H1 (cell line): Measurements from ENCODE around the gene CBLB. TPM values are rescaled to one million over a fixed set of nuclear protein-coding genes. Genes with fewer than 3 reads are reported as not detected.

Experiments used
- CTCF ChIA-PET: fragments of 300-600 bp; sonication (Branson Sonifier 250); formaldehyde crosslinking; loops from one replicate; lab custom pipeline; 2021; ENCODE audit not compliant: partially characterized antibody; lab: Charles Lee
- POLR2A ChIA-PET: fragments of 300-600 bp; sonication (Branson Sonifier 250); formaldehyde crosslinking; loops from one replicate; lab custom pipeline; 2021; ENCODE audit warnings: inconsistent platforms; ENCODE audit not compliant: partially characterized antibody; lab: Charles Lee
- DNase-seq, 2 experiments: peaks; one replicate each; pipeline versions ENCODE4 v3.0.0 to v3.0.0-alpha.2; 2010 to 2022; ENCODE audit warnings: low spot score in 2 of 2, low read depth in 1 of 2, mixed read lengths in 1 of 2
- FAIRE-seq: peaks from 2 replicates; lab custom pipeline; 2011; peaks lifted over from hg19 to GRCh38; lab: Jason Lieb, UNC
- H2AFZ ChIP-seq: 2 replicates; pipeline ENCODE4 v1.8.1; 2012; ENCODE audit warnings: low read length, inconsistent platforms
- H2AK5ac ChIP-seq: 2 replicates; pipeline ENCODE4 v1.6.1; 2013; ENCODE audit warnings: low read depth, low read length
- H2BK120ac ChIP-seq: replicated peaks from 2 replicates; pipeline ENCODE3; 2013; ENCODE audit warnings: low read depth, low read length, inconsistent platforms
- H2BK12ac ChIP-seq: 2 replicates; pipeline ENCODE4 v1.6.1; 2013; ENCODE audit warnings: low read depth, low read length
- H2BK15ac ChIP-seq: 2 replicates; pipeline ENCODE4 v1.6.1; 2013; ENCODE audit warnings: low read length
- H2BK20ac ChIP-seq: 2 replicates; pipeline ENCODE4 v1.6.1; 2013; ENCODE audit warnings: low read length
- H2BK5ac ChIP-seq: 2 replicates; pipeline ENCODE4 v1.6.1; 2013; ENCODE audit warnings: low read depth, low read length
- H3K14ac ChIP-seq: 2 replicates; pipeline ENCODE4 v1.6.1; 2013; ENCODE audit warnings: inconsistent platforms; ENCODE audit not compliant: insufficient read length
- H3K18ac ChIP-seq: 2 replicates; pipeline ENCODE4 v1.6.1; 2013; ENCODE audit warnings: low read length; ENCODE audit errors: extremely low read depth
- H3K23ac ChIP-seq: 2 replicates; pipeline ENCODE4 v1.6.1; 2013; ENCODE audit warnings: inconsistent platforms; ENCODE audit not compliant: insufficient read length
- H3K23me2 ChIP-seq: 2 replicates; pipeline ENCODE4 v1.6.1; 2013; ENCODE audit warnings: low read depth, low read length
- H3K27ac ChIP-seq: 2 replicates; pipeline ENCODE4 v1.6.1; 2011; ENCODE audit warnings: low read depth, low read length, inconsistent platforms
- H3K27me3 ChIP-seq, 4 experiments: replicated peaks in 1 of 4; 1 replicate in 1 of 4; 2 replicates in 3 of 4; pipeline versions ENCODE4 v1.6.1 to v1.8.1; 2011 to 2013; ENCODE audit warnings: low read length in 3 of 4, mild to moderate bottlenecking in 3 of 4, inconsistent platforms in 2 of 4, mixed read lengths in 2 of 4, moderate library complexity in 1 of 4; ENCODE audit not compliant: control insufficient read depth in 3 of 4, insufficient read depth in 3 of 4; ENCODE audit errors: extremely low read depth in 1 of 4
- H3K36me3 ChIP-seq, 4 experiments: 2 replicates each; pipeline versions ENCODE4 v1.6.1 to v1.8.1; 2011 to 2013; ENCODE audit warnings: mild to moderate bottlenecking in 4 of 4, low read length in 3 of 4, moderate library complexity in 2 of 4, control low read depth in 1 of 4, inconsistent platforms in 1 of 4; ENCODE audit not compliant: insufficient read depth in 4 of 4, control insufficient read depth in 2 of 4
- H3K4ac ChIP-seq: replicated peaks from 2 replicates; pipeline ENCODE3; 2013; ENCODE audit warnings: low read length, low read depth, mixed read lengths, inconsistent platforms; ENCODE audit not compliant: insufficient read length
- H3K4me1 ChIP-seq, 4 experiments: replicated peaks in 1 of 4; 1 replicate in 1 of 4; 2 replicates in 3 of 4; pipeline versions ENCODE4 v1.6.1 to v1.8.1; 2011 to 2013; ENCODE audit warnings: low read length in 3 of 4, inconsistent platforms in 2 of 4, mixed read lengths in 1 of 4; ENCODE audit not compliant: insufficient read depth in 4 of 4, control insufficient read depth in 3 of 4
- H3K4me2 ChIP-seq, 2 experiments: 2 replicates each; pipeline versions ENCODE4 v1.6.1 to v1.8.1; 2011 to 2013; ENCODE audit warnings: low read depth in 2 of 2, low read length in 2 of 2, control low read depth in 1 of 2, inconsistent platforms in 1 of 2, mild to moderate bottlenecking in 1 of 2; ENCODE audit not compliant: insufficient read depth in 1 of 2
- H3K4me3 ChIP-seq, 4 experiments: fragments of 200-600, 300-600 bp in 1 of 4; sonication (generic), shearing (Covaris generic), sonication (Bioruptor Twin) in 1 of 4; 2 replicates each; pipeline versions ENCODE4 v1.5.1 to v1.8.1; 2011 to 2016; ENCODE audit warnings: low read length in 4 of 4, low read depth in 3 of 4, control low read depth in 2 of 4, inconsistent platforms in 2 of 4, mild to moderate bottlenecking in 2 of 4, mixed read lengths in 1 of 4, moderate library complexity in 1 of 4; ENCODE audit not compliant: insufficient read depth in 2 of 4; ENCODE audit errors: extremely low read depth in 1 of 4
- H3K56ac ChIP-seq: replicated peaks from 2 replicates; pipeline ENCODE3; 2013; ENCODE audit warnings: low read depth, mild to moderate bottlenecking, mixed read lengths, low read length, inconsistent platforms; ENCODE audit not compliant: insufficient read length
- H3K79me1 ChIP-seq: 2 replicates; pipeline ENCODE4 v1.6.1; 2013; ENCODE audit warnings: low read depth, low read length, control low read depth
- H3K79me2 ChIP-seq, 2 experiments: 2 replicates each; pipeline versions ENCODE4 v1.6.1 to v1.8.1; 2012 to 2013; ENCODE audit warnings: low read length in 2 of 2, mild to moderate bottlenecking in 2 of 2, inconsistent platforms in 1 of 2; ENCODE audit not compliant: insufficient read depth in 2 of 2, control insufficient read depth in 1 of 2
- H3K9ac ChIP-seq, 4 experiments: replicated peaks in 1 of 4; 1 replicate in 1 of 4; 2 replicates in 3 of 4; pipeline versions ENCODE4 v1.6.1 to v1.8.1; 2011 to 2013; ENCODE audit warnings: low read depth in 3 of 4, low read length in 3 of 4, control low read depth in 2 of 4, mild to moderate bottlenecking in 2 of 4, moderate library complexity in 2 of 4, inconsistent platforms in 1 of 4; ENCODE audit errors: extremely low read depth in 1 of 4
- H3K9me3 ChIP-seq, 2 experiments: 2 replicates each; pipeline versions ENCODE4 v1.6.1 to v1.8.1; 2012 to 2013; ENCODE audit warnings: mild to moderate bottlenecking in 2 of 2, moderate library complexity in 2 of 2, control low read depth in 1 of 2, inconsistent platforms in 1 of 2, low read depth in 1 of 2, low read length in 1 of 2, mixed read lengths in 1 of 2; ENCODE audit not compliant: insufficient read depth in 2 of 2
- H4K20me1 ChIP-seq, 2 experiments: replicated peaks in 1 of 2; 2 replicates each; pipeline versions ENCODE3 to v1.8.1; 2011 to 2013; ENCODE audit warnings: inconsistent platforms in 2 of 2, low read length in 2 of 2, mild to moderate bottlenecking in 1 of 2; ENCODE audit not compliant: insufficient read depth in 2 of 2, control insufficient read depth in 1 of 2
- H4K5ac ChIP-seq: 2 replicates; pipeline ENCODE4 v1.6.1; 2013; ENCODE audit warnings: low read length, low read depth, mixed read lengths, inconsistent platforms; ENCODE audit not compliant: insufficient read length
- H4K8ac ChIP-seq: 2 replicates; pipeline ENCODE4 v1.8.0; 2013; ENCODE audit warnings: mild to moderate bottlenecking, moderate library complexity, low read length, inconsistent platforms; ENCODE audit not compliant: insufficient read depth; ENCODE audit errors: extremely low read depth
- H4K91ac ChIP-seq: replicated peaks from 2 replicates; pipeline ENCODE3; 2013; ENCODE audit warnings: low read length, mixed read lengths, inconsistent platforms; ENCODE audit not compliant: insufficient read length
- BACH1 ChIP-seq: IDR thresholded peaks from 2 replicates; pipeline ENCODE4 v1.6.1; 2012; ENCODE audit warnings: low read length, improper control_type of control experiment
- BCL11A ChIP-seq, 2 experiments: IDR thresholded peaks; one replicate each; pipeline ENCODE4 v1.6.1; 2011; ENCODE audit warnings: low read depth in 2 of 2, low read length in 2 of 2, mild to moderate bottlenecking in 2 of 2
- BRCA1 ChIP-seq: IDR thresholded peaks from 2 replicates; pipeline ENCODE4 v1.6.1; 2012; ENCODE audit warnings: low read depth, low read length, improper control_type of control experiment
- CBX8 ChIP-seq: fragments of 300-800, 300-1000 bp; sonication (generic); IDR thresholded peaks from 2 replicates; pipeline ENCODE4 v1.7.1; 2016; ENCODE audit warnings: low read depth, low read length, borderline replicate concordance
- CTCF ChIP-seq, 3 experiments: IDR thresholded peaks; 1 replicate in 2 of 3; 2 replicates in 1 of 3; pipeline versions ENCODE4 v1.5.1 to v1.6.1; 2011; ENCODE audit warnings: low read length in 3 of 3, mild to moderate bottlenecking in 3 of 3, inconsistent platforms in 2 of 3, low read depth in 1 of 3, moderate library complexity in 1 of 3; ENCODE audit not compliant: insufficient read depth in 1 of 3; ENCODE audit errors: control extremely low read depth in 1 of 3
- HDAC6 ChIP-seq: IDR thresholded peaks from one replicate; pipeline ENCODE4 v1.7.1; 2012; ENCODE audit warnings: low read depth, mild to moderate bottlenecking, inconsistent platforms, low read length, moderate library complexity
- KDM4A ChIP-seq: IDR thresholded peaks from one replicate; pipeline ENCODE4 v1.7.1; 2012; ENCODE audit warnings: low read depth, mild to moderate bottlenecking, moderate library complexity, low read length, inconsistent platforms; ENCODE audit not compliant: severe bottlenecking
- RXRA ChIP-seq: IDR thresholded peaks from 2 replicates; pipeline ENCODE4 v1.6.1; 2011; ENCODE audit warnings: low read depth, mild to moderate bottlenecking, low read length, moderate library complexity; ENCODE audit not compliant: insufficient read depth
- SAP30 ChIP-seq: fragments of 300-600 bp; sonication (generic); IDR thresholded peaks from 2 replicates; pipeline ENCODE4 v1.7.1; 2012; ENCODE audit warnings: low read length, moderate library complexity, mild to moderate bottlenecking, inconsistent platforms; ENCODE audit not compliant: insufficient read depth, insufficient replicate concordance
- SP2 ChIP-seq: IDR thresholded peaks from 2 replicates; pipeline ENCODE4 v1.6.1; 2012; ENCODE audit warnings: mild to moderate bottlenecking, low read length, inconsistent platforms
- WGBS, 2 experiments: shearing (Covaris generic) in 1 of 2; methylation state at CpG; one replicate each; pipeline versions ENCODE4 v1.1.6 to v1.1.7; 2013 to 2015; ENCODE audit warnings: low lambda C conversion rate in 2 of 2, mixed read lengths in 2 of 2, inconsistent platforms in 1 of 2, low coverage in 1 of 2, missing lambda C conversion rate in 1 of 2; ENCODE audit not compliant: insufficient replicate concordance in 2 of 2, insufficient coverage in 1 of 2, insufficient read length in 1 of 2; ENCODE audit errors: extremely low coverage in 1 of 2, missing lambda C conversion rate in 1 of 2; 5-methylcytosine and 5-hydroxymethylcytosine counted together
- polyA plus RNA-seq, 7 experiments: library from polyadenylated mRNA; depleted of rRNA in 3 of 7; stranded (reverse) in 5 of 7; unstranded in 2 of 7; fragments of >200 nt in 5 of 7; fragments of 200-250 nt in 2 of 7; gene quantifications; 1 replicate in 5 of 7; 2 replicates in 1 of 7; 4 replicates in 1 of 7; pipeline versions ENCODE4 v1.2.1 to v1.2.3, GENCODE V29; 2011 to 2013; ENCODE audit warnings: missing spikeins in 2 of 7, mixed read lengths in 2 of 7
- total RNA-seq: library from RNA; stranded (reverse); fragmentation: NEBNext Ultra II Directional; extraction: Animal tissue kit (Norgen Biotek cat#: 25700); gene quantifications from 2 replicates; pipeline ENCODE4 v1.2.1, GENCODE V29; 2021
- TF ChIP-seq, protein P1 (sequence below): IDR thresholded peaks from 2 replicates; pipeline ENCODE4 v1.6.1; 2011; ENCODE audit warnings: low read length, improper control_type of control experiment

CBLB gene
- total and polyA plus RNA-seq, 2 of the 8 experiments (the other 6 are each of a cell fraction or from before 2014, with no cell fraction given): 14.5 to 26.0 TPM

GRCh38 chr3:105615814-105616213 lies 253.0 kb downstream of the CBLB start:
- H3K23ac ChIP-seq: no peak overlapping the region
- no peak overlapping the region for H2AFZ ChIP-seq
- H2BK12ac ChIP-seq: no peak overlapping the region
- H3K79me1 ChIP-seq: no peaks in the 10 kb centered on the region
- no peak overlapping the region for H2BK5ac ChIP-seq
- H4K5ac ChIP-seq: no peak overlapping the region
- H3K27ac ChIP-seq: no peak overlapping the region
- H3K23me2 ChIP-seq: no peaks in the 10 kb centered on the region; the same call in 1 of the 2 replicates
- H3K4me3 ChIP-seq: no peak overlapping the region
- no peaks in the 10 kb centered on the region for H4K20me1 ChIP-seq
- H3K14ac ChIP-seq: no peak overlapping the region
- no peak overlapping the region for H3K9ac ChIP-seq
- H3K56ac ChIP-seq: no peak overlapping the region
- no peaks in the 10 kb centered on the region for H3K9me3 ChIP-seq
- H2BK20ac ChIP-seq: no peak overlapping the region
- DNase-seq: no peak
- H2AK5ac ChIP-seq: no peak overlapping the region
- H3K36me3 ChIP-seq: no peaks in the 10 kb centered on the region
- WGBS, 2 experiments: 88% methylated on average over 3 of the region's 3 CpGs; no CpG with 5 or more reads in 1 of the 2 experiments
- H3K18ac ChIP-seq: no peak overlapping the region
- ChIA-PET POLR2A (no interaction called here), CTCF (no interaction called here)
- no peak overlapping the region for H3K4ac ChIP-seq
- H4K91ac ChIP-seq: no peak overlapping the region
- peaks cover 0 to 5% (median 2%) of the 10 kb centered on the region in 4 experiments; a peak in 3 of 7 replicates for H3K4me1 ChIP-seq
- no peak overlapping the region for H2BK15ac ChIP-seq
- no peak overlapping the region for H4K8ac ChIP-seq
- H3K4me2 ChIP-seq: no peak overlapping the region
- no peak for FAIRE-seq
- H3K27me3 ChIP-seq: no peaks in the 10 kb centered on the region
- no peak overlapping the region for H2BK120ac ChIP-seq
- H3K79me2 ChIP-seq: no peaks in the 10 kb centered on the region
- TF ChIP-seq BCL11A (IDR thresholded peaks at IDR 0.05; ENCODE audit: low read depth in 2 of 2, low read length in 2 of 2): no peak
- no peak for TF ChIP-seq CTCF (IDR thresholded peaks at IDR 0.05; ENCODE audit: control extremely low read depth in 1 of 3, insufficient read depth in 1 of 3, low read depth in 1 of 3, low read length in 3 of 3)
- no peak for TF ChIP-seq CBX8
- TF ChIP-seq, protein P1, sequence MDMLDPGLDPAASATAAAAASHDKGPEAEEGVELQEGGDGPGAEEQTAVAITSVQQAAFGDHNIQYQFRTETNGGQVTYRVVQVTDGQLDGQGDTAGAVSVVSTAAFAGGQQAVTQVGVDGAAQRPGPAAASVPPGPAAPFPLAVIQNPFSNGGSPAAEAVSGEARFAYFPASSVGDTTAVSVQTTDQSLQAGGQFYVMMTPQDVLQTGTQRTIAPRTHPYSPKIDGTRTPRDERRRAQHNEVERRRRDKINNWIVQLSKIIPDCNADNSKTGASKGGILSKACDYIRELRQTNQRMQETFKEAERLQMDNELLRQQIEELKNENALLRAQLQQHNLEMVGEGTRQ: no peak
- no peak for TF ChIP-seq SP2
- no peak for TF ChIP-seq KDM4A
- TF ChIP-seq SAP30: no peak
- no peak for TF ChIP-seq HDAC6
- no peak for TF ChIP-seq BRCA1
- no peak for TF ChIP-seq BACH1
- no peak for TF ChIP-seq RXRA
